Measurements from ENCODE around the gene CACNA1S. TPM values are rescaled to one million over a fixed set of nuclear protein-coding genes. Genes with fewer than 3 reads are reported as not detected.

Gene CACNA1S
- total and polyA plus RNA-seq, 2 of the 13 experiments (the other 11 are each of a cell fraction or from before 2014, with no cell fraction given): not detected

DNA sequence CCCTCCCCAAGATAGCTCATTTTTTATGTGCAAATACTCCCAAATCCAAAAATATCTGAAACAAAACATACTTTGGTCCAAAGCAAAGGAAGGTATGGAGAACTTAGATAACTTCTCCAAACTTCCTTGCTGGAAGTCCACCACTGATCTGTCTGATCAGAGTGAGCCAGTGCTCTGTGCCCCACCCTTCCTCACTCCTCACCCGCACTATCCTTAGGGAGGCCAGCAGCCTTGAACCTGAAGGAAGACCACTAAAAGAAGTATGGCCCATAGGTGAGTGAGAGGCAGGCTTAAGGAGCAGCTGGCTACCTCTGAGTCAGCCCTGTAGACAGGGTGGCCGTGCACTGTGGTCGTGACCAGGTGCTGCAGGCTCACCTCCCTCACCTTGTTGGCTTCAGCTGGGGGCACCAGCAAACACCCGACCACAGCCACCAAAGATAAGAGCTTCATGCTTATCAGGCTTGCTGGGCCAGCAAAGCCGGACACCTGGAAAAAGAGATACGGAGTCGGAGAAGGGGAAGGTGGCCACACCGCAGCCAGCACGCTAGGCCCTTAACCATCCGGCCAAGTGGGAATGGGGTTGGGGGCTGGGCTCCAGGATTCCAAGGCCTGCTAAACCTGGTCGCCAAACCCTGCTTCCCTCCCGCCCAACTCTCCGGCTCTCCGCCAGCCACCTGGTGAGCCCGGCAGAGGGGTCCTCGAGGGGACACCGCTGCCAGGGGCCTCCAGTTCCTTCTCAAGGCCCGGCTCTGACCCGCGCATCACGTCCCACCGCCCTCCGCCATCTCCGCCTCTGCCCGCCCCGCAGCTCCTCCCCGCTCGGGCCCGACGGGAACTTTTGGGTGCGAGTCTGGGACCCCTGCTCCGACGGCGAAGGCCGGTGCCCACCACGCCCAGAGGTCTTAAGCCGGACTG lies 41.5 kb upstream of the CACNA1S start (continued):
- TF ChIP-seq, protein P1, sequence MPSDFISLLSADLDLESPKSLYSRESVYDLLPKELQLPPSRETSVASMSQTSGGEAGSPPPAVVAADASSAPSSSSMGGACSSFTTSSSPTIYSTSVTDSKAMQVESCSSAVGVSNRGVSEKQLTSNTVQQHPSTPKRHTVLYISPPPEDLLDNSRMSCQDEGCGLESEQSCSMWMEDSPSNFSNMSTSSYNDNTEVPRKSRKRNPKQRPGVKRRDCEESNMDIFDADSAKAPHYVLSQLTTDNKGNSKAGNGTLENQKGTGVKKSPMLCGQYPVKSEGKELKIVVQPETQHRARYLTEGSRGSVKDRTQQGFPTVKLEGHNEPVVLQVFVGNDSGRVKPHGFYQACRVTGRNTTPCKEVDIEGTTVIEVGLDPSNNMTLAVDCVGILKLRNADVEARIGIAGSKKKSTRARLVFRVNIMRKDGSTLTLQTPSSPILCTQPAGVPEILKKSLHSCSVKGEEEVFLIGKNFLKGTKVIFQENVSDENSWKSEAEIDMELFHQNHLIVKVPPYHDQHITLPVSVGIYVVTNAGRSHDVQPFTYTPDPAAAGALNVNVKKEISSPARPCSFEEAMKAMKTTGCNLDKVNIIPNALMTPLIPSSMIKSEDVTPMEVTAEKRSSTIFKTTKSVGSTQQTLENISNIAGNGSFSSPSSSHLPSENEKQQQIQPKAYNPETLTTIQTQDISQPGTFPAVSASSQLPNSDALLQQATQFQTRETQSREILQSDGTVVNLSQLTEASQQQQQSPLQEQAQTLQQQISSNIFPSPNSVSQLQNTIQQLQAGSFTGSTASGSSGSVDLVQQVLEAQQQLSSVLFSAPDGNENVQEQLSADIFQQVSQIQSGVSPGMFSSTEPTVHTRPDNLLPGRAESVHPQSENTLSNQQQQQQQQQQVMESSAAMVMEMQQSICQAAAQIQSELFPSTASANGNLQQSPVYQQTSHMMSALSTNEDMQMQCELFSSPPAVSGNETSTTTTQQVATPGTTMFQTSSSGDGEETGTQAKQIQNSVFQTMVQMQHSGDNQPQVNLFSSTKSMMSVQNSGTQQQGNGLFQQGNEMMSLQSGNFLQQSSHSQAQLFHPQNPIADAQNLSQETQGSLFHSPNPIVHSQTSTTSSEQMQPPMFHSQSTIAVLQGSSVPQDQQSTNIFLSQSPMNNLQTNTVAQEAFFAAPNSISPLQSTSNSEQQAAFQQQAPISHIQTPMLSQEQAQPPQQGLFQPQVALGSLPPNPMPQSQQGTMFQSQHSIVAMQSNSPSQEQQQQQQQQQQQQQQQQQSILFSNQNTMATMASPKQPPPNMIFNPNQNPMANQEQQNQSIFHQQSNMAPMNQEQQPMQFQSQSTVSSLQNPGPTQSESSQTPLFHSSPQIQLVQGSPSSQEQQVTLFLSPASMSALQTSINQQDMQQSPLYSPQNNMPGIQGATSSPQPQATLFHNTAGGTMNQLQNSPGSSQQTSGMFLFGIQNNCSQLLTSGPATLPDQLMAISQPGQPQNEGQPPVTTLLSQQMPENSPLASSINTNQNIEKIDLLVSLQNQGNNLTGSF (CRISPR knock-in tag; IDR thresholded peaks at IDR 0.05): 0 out of 2 replicates have a peak, but pooled peaks have one; percentile 23
- TF ChIP-seq ZBTB2 (CRISPR knock-in tag; IDR thresholded peaks at IDR 0.05; ENCODE audit: low read depth): no peak
- TF ChIP-seq, protein P2, sequence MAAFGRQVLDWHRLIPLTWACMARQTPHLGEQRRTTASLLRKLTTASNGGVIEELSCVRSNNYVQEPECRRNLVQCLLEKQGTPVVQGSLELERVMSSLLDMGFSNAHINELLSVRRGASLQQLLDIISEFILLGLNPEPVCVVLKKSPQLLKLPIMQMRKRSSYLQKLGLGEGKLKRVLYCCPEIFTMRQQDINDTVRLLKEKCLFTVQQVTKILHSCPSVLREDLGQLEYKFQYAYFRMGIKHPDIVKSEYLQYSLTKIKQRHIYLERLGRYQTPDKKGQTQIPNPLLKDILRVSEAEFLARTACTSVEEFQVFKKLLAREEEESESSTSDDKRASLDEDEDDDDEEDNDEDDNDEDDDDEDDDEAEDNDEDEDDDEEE (CRISPR knock-in tag; IDR thresholded peaks at IDR 0.05): 0 out of 2 replicates have a peak, but pooled peaks have one; percentile 15
- peak; percentile 65 for TF ChIP-seq AGO2 (optimal IDR thresholded peaks at IDR 0.05; ENCODE audit: low read depth, low read length)
- no peak for TF ChIP-seq ZNF430 (CRISPR knock-in tag; IDR thresholded peaks at IDR 0.05)
- no peak for TF ChIP-seq ZNF501 (CRISPR knock-in tag; IDR thresholded peaks at IDR 0.05)
- TF ChIP-seq DMAP1 (CRISPR knock-in tag; IDR thresholded peaks at IDR 0.05): no peak
- TF ChIP-seq EEA1 (CRISPR knock-in tag; IDR thresholded peaks at IDR 0.05; ENCODE audit: borderline replicate concordance): no peak
- no peak for TF ChIP-seq JUNB (CRISPR knock-in tag; IDR thresholded peaks at IDR 0.05; ENCODE audit: borderline replicate concordance)
- no peak for TF ChIP-seq RXRB (CRISPR knock-in tag; IDR thresholded peaks at IDR 0.05; ENCODE audit: borderline replicate concordance)
- TF ChIP-seq YY1 (IDR thresholded peaks at IDR 0.05; ENCODE audit: insufficient read depth, insufficient replicate concordance, low read depth, low read length): peak; percentile 64
- TF ChIP-seq, protein P3, sequence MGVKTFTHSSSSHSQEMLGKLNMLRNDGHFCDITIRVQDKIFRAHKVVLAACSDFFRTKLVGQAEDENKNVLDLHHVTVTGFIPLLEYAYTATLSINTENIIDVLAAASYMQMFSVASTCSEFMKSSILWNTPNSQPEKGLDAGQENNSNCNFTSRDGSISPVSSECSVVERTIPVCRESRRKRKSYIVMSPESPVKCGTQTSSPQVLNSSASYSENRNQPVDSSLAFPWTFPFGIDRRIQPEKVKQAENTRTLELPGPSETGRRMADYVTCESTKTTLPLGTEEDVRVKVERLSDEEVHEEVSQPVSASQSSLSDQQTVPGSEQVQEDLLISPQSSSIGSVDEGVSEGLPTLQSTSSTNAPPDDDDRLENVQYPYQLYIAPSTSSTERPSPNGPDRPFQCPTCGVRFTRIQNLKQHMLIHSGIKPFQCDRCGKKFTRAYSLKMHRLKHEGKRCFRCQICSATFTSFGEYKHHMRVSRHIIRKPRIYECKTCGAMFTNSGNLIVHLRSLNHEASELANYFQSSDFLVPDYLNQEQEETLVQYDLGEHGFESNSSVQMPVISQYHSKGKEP (CRISPR knock-in tag; IDR thresholded peaks at IDR 0.05): no peak
- TF ChIP-seq ZNF850 (CRISPR knock-in tag; conservative IDR thresholded peaks at IDR 0.05): no peak
- TF ChIP-seq ZNF543 (CRISPR knock-in tag; IDR thresholded peaks at IDR 0.05): 0 out of 2 replicates have a peak, but pooled peaks have one; percentile 7
- TF ChIP-seq TRAFD1 (CRISPR knock-in tag; IDR thresholded peaks at IDR 0.05; ENCODE audit: borderline replicate concordance): no peak
- TF ChIP-seq ZNF292 (CRISPR knock-in tag; IDR thresholded peaks at IDR 0.05; ENCODE audit: borderline replicate concordance, low read depth): 0 out of 2 replicates have a peak, but pooled peaks have one; percentile 49
- TF ChIP-seq HDAC2 (CRISPR knock-in tag; IDR thresholded peaks at IDR 0.05): no peak
